ENCODE data around the gene PRR14. TPM values are rescaled to one million over a fixed set of nuclear protein-coding genes. Genes with fewer than 3 reads are reported as not detected.

The PRR14 gene
- total RNA-seq, 1 donor from 2014 or later: 22.6 TPM

DNA sequence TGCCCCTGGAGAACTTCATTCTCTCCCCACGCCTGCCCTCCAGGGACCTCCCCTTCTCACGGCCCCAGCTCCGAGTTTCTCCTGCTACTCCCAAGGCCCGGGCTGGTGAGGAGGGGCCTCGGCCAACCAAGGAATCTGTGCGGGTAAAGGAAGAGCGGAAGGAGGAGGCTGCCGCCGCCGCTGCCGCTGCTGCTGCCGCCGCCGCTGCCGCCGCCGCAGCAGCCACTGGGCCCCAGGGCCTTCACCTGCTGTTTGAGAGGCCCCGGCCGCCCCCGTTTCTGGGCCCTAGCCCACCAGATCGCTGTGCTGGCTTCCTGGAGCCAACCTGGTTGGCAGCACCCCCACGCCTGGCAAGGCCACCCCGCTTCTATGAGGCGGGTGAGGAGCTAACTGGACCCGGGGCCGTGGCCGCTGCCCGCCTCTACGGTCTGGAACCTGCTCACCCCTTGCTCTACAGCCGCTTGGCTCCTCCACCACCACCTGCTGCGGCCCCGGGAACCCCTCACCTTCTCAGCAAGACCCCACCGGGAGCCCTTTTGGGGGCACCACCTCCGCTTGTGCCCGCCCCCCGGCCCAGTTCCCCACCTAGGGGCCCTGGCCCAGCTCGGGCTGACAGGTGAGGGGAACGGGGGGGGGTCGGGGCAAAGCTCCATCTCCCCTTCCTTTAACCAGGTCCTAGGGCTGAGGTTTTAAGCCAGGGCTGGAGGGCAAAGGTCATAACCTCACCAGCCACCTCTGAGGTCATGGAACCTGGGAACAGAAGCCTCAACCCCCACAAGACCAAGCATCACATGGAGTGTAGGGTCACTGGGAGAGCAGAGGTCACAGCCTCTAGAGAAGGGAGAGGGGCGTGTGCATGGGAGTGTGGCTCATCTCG is 18.5 kb downstream of the PRR14 start:
- TF ChIP-seq CTCF (IDR thresholded peaks at IDR 0.05; ENCODE audit: insufficient read depth, low read length, poor library complexity, severe bottlenecking): no peak
- no peak for DNase-seq (ENCODE audit: low read depth)
- Histone ChIP-seq H3K36me3 (ENCODE audit: control insufficient read depth, insufficient read depth, low read length) (peaks cover 4% of the 10 kb centered on the region), H3K4me3 (ENCODE audit: low read depth, low read length) (no peak overlapping the region), H3K27me3 (ENCODE audit: control insufficient read depth, insufficient read depth, low read length) (no peaks in the 10 kb centered on the region)

DNA sequence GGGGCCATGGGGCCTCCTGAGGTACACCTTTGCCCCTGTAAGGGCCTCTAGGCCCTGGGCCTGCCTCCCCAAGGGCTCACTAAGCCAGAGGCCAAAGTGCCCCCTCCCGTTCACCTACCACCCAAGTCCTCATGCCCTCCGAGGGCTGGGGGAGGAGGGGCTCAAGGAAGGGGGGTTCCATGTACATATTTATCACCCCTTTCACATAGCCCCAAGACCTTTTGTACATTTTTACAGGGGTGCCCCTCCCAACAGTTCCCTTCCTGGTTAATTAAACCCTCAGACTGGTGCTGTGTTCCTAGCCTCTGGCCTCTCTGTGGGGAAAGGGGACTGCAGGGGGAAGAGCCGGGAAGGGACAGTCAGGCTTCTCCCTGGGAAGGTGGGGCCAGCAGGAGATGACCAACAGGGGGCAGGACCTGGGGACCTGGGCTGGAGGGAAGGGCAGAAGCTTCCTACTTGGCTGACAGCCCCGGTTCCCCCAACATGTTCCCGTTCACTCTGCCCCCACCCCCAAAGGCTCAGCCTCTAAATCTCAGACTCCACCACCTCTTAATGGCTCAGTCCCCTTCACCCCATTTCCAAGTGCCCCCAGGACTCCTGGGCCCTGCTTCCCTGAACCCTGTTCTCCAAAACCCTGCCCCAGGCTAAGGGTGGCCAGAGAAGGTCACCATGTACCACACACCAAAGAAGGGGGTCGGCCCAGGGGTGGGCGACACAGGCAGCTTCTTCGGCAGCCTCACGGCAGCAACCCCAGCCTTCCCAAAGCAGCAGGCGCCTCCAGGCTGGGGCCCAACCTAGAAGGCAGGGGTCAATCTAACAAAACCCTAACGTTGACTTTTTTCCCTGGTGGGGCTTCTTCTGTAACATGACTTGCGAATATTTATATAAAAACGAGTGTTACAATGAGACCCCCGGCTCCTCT is 19.4 kb downstream of the PRR14 start:
- peak; percentile 14 for TF ChIP-seq CTCF (IDR thresholded peaks at IDR 0.05; ENCODE audit: insufficient read depth, low read length, poor library complexity, severe bottlenecking)
- H3K27me3 ChIP-seq (ENCODE audit: control insufficient read depth, insufficient read depth, low read length): no peaks in the 10 kb centered on the region
- H3K36me3 ChIP-seq (ENCODE audit: control insufficient read depth, insufficient read depth, low read length): peaks cover 1% of the 10 kb centered on the region
- no peak for DNase-seq (ENCODE audit: low read depth)
- H3K4me3 ChIP-seq (ENCODE audit: low read depth, low read length): no peak overlapping the region

DNA sequence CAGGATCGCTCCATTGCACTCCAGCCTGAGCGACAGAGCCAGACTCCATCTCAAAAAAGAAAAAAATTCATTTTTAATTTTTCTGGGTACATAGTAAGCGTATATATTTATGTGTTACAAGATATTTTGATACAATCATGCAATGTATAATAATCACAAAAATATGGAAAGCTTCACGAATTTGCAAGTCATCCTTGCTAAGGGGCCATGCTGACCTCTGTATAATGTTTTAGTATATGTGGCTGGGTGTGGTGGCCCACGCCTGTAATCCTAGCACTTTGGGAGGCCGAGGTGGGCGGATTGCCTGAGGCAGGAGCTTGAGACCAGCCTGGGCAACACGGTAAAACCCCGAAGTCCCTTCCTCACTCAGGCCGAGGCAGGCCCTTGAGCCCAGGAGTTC is 24.4 kb downstream of the PRR14 start:
- no peak for TF ChIP-seq CTCF (IDR thresholded peaks at IDR 0.05; ENCODE audit: insufficient read depth, low read length, poor library complexity, severe bottlenecking)
- no peak for DNase-seq (ENCODE audit: low read depth)
- H3K4me3 ChIP-seq (ENCODE audit: low read depth, low read length): no peak overlapping the region
- H3K36me3 ChIP-seq (ENCODE audit: control insufficient read depth, insufficient read depth, low read length): no peaks in the 10 kb centered on the region
- H3K27me3 ChIP-seq (ENCODE audit: control insufficient read depth, insufficient read depth, low read length): no peaks in the 10 kb centered on the region

DNA sequence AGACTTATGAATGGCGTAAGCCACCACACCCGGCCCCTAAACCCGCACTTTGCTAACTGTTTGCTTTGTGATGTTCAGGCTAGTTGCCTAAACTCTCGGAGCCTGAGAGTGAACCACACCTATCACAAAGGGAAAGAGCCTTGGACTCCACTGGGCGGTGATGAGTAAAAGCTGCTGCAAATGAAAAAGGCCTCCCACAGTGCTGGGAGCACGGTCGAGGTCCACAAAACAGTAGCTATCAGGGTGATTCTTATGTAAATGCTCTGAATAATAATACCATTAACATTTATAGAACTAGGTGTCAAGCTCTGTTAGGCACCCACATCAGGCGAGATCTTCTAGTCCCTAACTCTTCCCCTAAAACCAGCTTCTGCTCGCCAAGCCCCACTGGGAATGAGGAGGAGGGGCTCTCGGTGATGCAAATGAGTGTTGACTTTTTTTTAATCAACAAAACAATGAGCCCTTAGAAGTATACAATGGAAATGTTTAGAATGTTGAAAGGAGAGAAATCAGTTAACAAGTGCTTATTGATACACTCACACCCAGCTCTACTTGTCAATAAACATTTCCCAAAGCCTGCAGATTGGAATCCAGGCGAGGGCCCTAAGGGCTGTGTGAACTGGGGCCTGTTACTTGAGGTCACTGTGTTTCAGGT is 27.3 kb downstream of the PRR14 start:
- Histone ChIP-seq H3K36me3 (ENCODE audit: control insufficient read depth, insufficient read depth, low read length) (no peaks in the 10 kb centered on the region), H3K4me3 (ENCODE audit: low read depth, low read length) (no peak overlapping the region), H3K27me3 (ENCODE audit: control insufficient read depth, insufficient read depth, low read length) (no peaks in the 10 kb centered on the region)
- no peak for DNase-seq (ENCODE audit: low read depth)
- no peak for TF ChIP-seq CTCF (IDR thresholded peaks at IDR 0.05; ENCODE audit: insufficient read depth, low read length, poor library complexity, severe bottlenecking)

GRCh38 chr16:30678586-30678970 is 27.8 kb downstream of the PRR14 start:
- Histone ChIP-seq H3K36me3 (ENCODE audit: control insufficient read depth, insufficient read depth, low read length) (no peaks in the 10 kb centered on the region), H3K27me3 (ENCODE audit: control insufficient read depth, insufficient read depth, low read length) (no peaks in the 10 kb centered on the region), H3K4me3 (ENCODE audit: low read depth, low read length) (no peak overlapping the region)
- no peak for TF ChIP-seq CTCF (IDR thresholded peaks at IDR 0.05; ENCODE audit: insufficient read depth, low read length, poor library complexity, severe bottlenecking)
- no peak for DNase-seq (ENCODE audit: low read depth)
